WTC11 (cell line): ENCODE data around the gene CEP104.

Experiments used
- CTCF ChIP-seq: fragments of 200-600 bp; IDR thresholded peaks from 2 replicates; pipeline ENCODE4 v1.8.0; 2022; ENCODE audit warnings: antibody characterized with exemption
- ETV6 ChIP-seq: sonication (generic); formaldehyde crosslinking; IDR thresholded peaks from 2 replicates; pipeline ENCODE4 v1.8.1; 2022; ENCODE audit warnings: mild to moderate bottlenecking, missing genetic modification reagents
- FOXJ3 ChIP-seq: sonication (generic); formaldehyde crosslinking; IDR thresholded peaks from 2 replicates; pipeline ENCODE4 v1.9.0; 2021; ENCODE audit warnings: missing genetic modification reagents, mild to moderate bottlenecking, borderline replicate concordance
- FOXP4 ChIP-seq: sonication (generic); formaldehyde crosslinking; IDR thresholded peaks from 2 replicates; pipeline ENCODE4 v1.8.0; 2022; ENCODE audit warnings: mild to moderate bottlenecking, missing genetic modification reagents
- HMGXB4 ChIP-seq: sonication (generic); formaldehyde crosslinking; IDR thresholded peaks from 2 replicates; pipeline ENCODE4 v1.8.1; 2023; ENCODE audit warnings: mild to moderate bottlenecking, moderate library complexity, missing genetic modification reagents
- JUN ChIP-seq: sonication (generic); formaldehyde crosslinking; IDR thresholded peaks from 2 replicates; pipeline ENCODE4 v1.8.0; 2023; ENCODE audit warnings: mild to moderate bottlenecking, missing genetic modification reagents
- MXD4 ChIP-seq: fragments of 250-450 bp; sonication (Bioruptor Pico); IDR thresholded peaks from 2 replicates; pipeline ENCODE4 v1.8.0; 2021; ENCODE audit warnings: mild to moderate bottlenecking, moderate library complexity, borderline replicate concordance
- NR2C2 ChIP-seq: sonication (generic); formaldehyde crosslinking; IDR thresholded peaks from 2 replicates; pipeline ENCODE4 v1.8.0; 2022; ENCODE audit warnings: mild to moderate bottlenecking, missing genetic modification reagents
- SMAD3 ChIP-seq: sonication (generic); formaldehyde crosslinking; IDR thresholded peaks from 2 replicates; pipeline ENCODE4 v1.8.0; 2022; ENCODE audit warnings: missing genetic modification reagents, mild to moderate bottlenecking, borderline replicate concordance
- TCF7 ChIP-seq: sonication (generic); formaldehyde crosslinking; IDR thresholded peaks from 2 replicates; pipeline ENCODE4 v1.8.0; 2022; ENCODE audit warnings: mild to moderate bottlenecking, low read depth, missing genetic modification reagents, moderate library complexity
- USF2 ChIP-seq: sonication (generic); formaldehyde crosslinking; IDR thresholded peaks from 2 replicates; pipeline ENCODE4 v1.8.1; 2023; ENCODE audit warnings: mild to moderate bottlenecking, missing genetic modification reagents, moderate library complexity
- ZNF232 ChIP-seq: sonication (generic); formaldehyde crosslinking; IDR thresholded peaks from 2 replicates; pipeline ENCODE4 v1.8.0; 2022; ENCODE audit warnings: mild to moderate bottlenecking, missing genetic modification reagents
- ZNF423 ChIP-seq: fragments of 250-450 bp; sonication (Bioruptor Pico); IDR thresholded peaks from 2 replicates; pipeline ENCODE4 v2.1.2; 2022; ENCODE audit warnings: mild to moderate bottlenecking, moderate library complexity
- ZSCAN18 ChIP-seq: fragments of 250-450 bp; sonication (Bioruptor Pico); IDR thresholded peaks from 2 replicates; pipeline ENCODE4 v2.1.2; 2022; ENCODE audit warnings: mild to moderate bottlenecking, moderate library complexity

GRCh38 chr1:3874736-3875135, 17.7 kb upstream of the CEP104 start:
- TF ChIP-seq CTCF (no peak), JUN (CRISPR knock-in tag) (no peak), FOXP4 (CRISPR knock-in tag) (no peak), ETV6 (no peak), MXD4 (CRISPR knock-in tag) (no peak), HMGXB4 (CRISPR knock-in tag) (no peak), ZNF232 (CRISPR knock-in tag) (no peak), ZNF423 (CRISPR knock-in tag) (no peak), ZSCAN18 (no peak), TCF7 (no peak), FOXJ3 (no peak), SMAD3 (CRISPR knock-in tag) (no peak), USF2 (CRISPR knock-in tag) (no peak), NR2C2 (CRISPR knock-in tag) (no peak)
